Heart left ventricle (tissue), 13 donors: ENCODE data around the gene CEP128.

ENCODE experiments used
- CTCF ChIP-seq, 12 donors: fragments of 200-600 bp; sonication (generic) in 4 of 12; IDR thresholded peaks; one replicate each; pipeline versions ENCODE4 v1.5.0 to v1.8.0; 2018 to 2022; ENCODE audit warnings: antibody characterized with exemption in 12 of 12, mild to moderate bottlenecking in 5 of 12
- POLR2A ChIP-seq, 2 donors: fragments of 450-650 bp; IDR thresholded peaks; one replicate each; pipeline ENCODE4 v1.6.1; 2017; ENCODE audit warnings: antibody characterized with exemption in 2 of 2, mild to moderate bottlenecking in 2 of 2, moderate library complexity in 2 of 2
- donor health status: ischemic (EF 13 %, LVEDD 7.1; RV severe dilation, severe dysfunction).
- donor health status: DM: no; HTN: yes; CAD: no.
- donor health status: DM: no; HTN: no; CAD: no.
- donor health status: ischemic (EF 25% LVEDD 6.9; RV normal size, moderate dysfunction).
- donor health status: ischemic (EF 25% LVEDD 5.7; RV mildly dilated, moderate dysfunction).
- donor health status: ischemic (EF 35%, LVEDD 5.7; RV mildly dilated, moderate dysfunction).
- donor health status: nonischemic (EF 11% LVEDD 7.7; RV severe dilation, severe dysfunction).
- donor health status: DM: yes; HTN: yes; CAD: no.
- donor health status: PGD.
- donor health status: ischemic (EF 29% LVEDD 5.4; RV normal size, mild dysfunction).
- donor health status: nonischemic (EF 23%, LVEDD 6.1; RV moderate dilation, normal function).

GRCh38 chr14:80988192-80988591 is 46.7 kb upstream of the CEP128 start:
- TF ChIP-seq CTCF (IDR thresholded peaks at IDR 0.05) (no peak), POLR2A (IDR thresholded peaks at IDR 0.05) (no peak)
